OCI-LY1 (cell line): ENCODE results near the gene HDGFL3.

Experiments used
- H2AFZ ChIP-seq: fragments of 200-600 bp; sonication (generic), shearing (Covaris generic); 2 replicates; pipeline ENCODE4 v1.6.0; 2014; ENCODE audit warnings: antibody characterized with exemption, mild to moderate bottlenecking, low read length
- H3F3A ChIP-seq: fragments of 200-600 bp; sonication (generic), shearing (Covaris generic); 2 replicates; pipeline ENCODE4 v1.6.0; 2014; ENCODE audit warnings: mild to moderate bottlenecking, antibody characterized with exemption, low read length, moderate library complexity; ENCODE audit not compliant: insufficient read depth
- H3K27ac ChIP-seq: fragments of 200-600 bp; sonication (generic); 2 replicates; pipeline ENCODE4 v1.5.1; 2014; ENCODE audit warnings: low read length, mixed run types, mild to moderate bottlenecking, low read depth; ENCODE audit not compliant: poor library complexity, severe bottlenecking
- H3K27me3 ChIP-seq: fragments of 200-600 bp; sonication (generic); 2 replicates; pipeline ENCODE4 v1.6.0; 2014; ENCODE audit warnings: antibody characterized with exemption, mild to moderate bottlenecking, low read length, moderate library complexity; ENCODE audit not compliant: insufficient read depth
- H3K36me3 ChIP-seq: fragments of 200-600 bp; sonication (generic); 2 replicates; pipeline ENCODE4 v1.6.1; 2014; ENCODE audit warnings: mild to moderate bottlenecking, antibody characterized with exemption, low read length, moderate library complexity, mixed read lengths; ENCODE audit not compliant: insufficient read depth
- H3K4me1 ChIP-seq: fragments of 200-600 bp; sonication (generic); 2 replicates; pipeline ENCODE4 v1.5.1; 2014; ENCODE audit warnings: mild to moderate bottlenecking, low read length, moderate library complexity; ENCODE audit not compliant: insufficient read depth, severe bottlenecking
- H3K4me2 ChIP-seq: fragments of 200-600 bp; sonication (generic), shearing (Covaris generic); 2 replicates; pipeline ENCODE4 v1.6.1; 2014; ENCODE audit warnings: low read length
- H3K4me3 ChIP-seq: fragments of 200-600 bp; sonication (generic); 2 replicates; pipeline ENCODE4 v1.5.1; 2014; ENCODE audit warnings: low read length, low read depth, mild to moderate bottlenecking, mixed read lengths; ENCODE audit not compliant: poor library complexity, severe bottlenecking
- H3K79me2 ChIP-seq: fragments of 200-600 bp; shearing (Covaris generic); 2 replicates; pipeline ENCODE4 v1.6.1; 2016; ENCODE audit warnings: mixed run types, low read length, mixed read lengths; ENCODE audit not compliant: insufficient read depth
- H3K9ac ChIP-seq: fragments of 200-600 bp; sonication (generic), shearing (Covaris generic); 2 replicates; pipeline ENCODE4 v1.6.1; 2014; ENCODE audit warnings: mild to moderate bottlenecking, low read length, mixed read lengths
- H3K9me2 ChIP-seq: fragments of 200-600 bp; sonication (generic), shearing (Covaris generic); 2 replicates; pipeline ENCODE4 v1.6.1; 2014; ENCODE audit warnings: low read depth, mild to moderate bottlenecking, low read length, mixed read lengths
- H3K9me3 ChIP-seq: fragments of 200-600 bp; shearing (Covaris generic); 2 replicates; pipeline ENCODE4 v1.6.1; 2014; ENCODE audit warnings: low read length, mixed read lengths
- H4K20me1 ChIP-seq: fragments of 200-600 bp; sonication (generic), shearing (Covaris generic); 2 replicates; pipeline ENCODE4 v1.6.0; 2016; ENCODE audit warnings: mild to moderate bottlenecking, low read length; ENCODE audit not compliant: insufficient read depth
- EZH2 ChIP-seq: fragments of 200-600 bp; sonication (generic), shearing (Covaris generic); IDR thresholded peaks from 2 replicates; pipeline ENCODE4 v1.8.0; 2017; ENCODE audit warnings: borderline replicate concordance, mixed run types, mild to moderate bottlenecking, antibody characterized with exemption, low read length, moderate library complexity, mixed read lengths
- TF ChIP-seq, protein P1 (sequence below): fragments of 200-600 bp; sonication (generic), shearing (Covaris generic); IDR thresholded peaks from 2 replicates; pipeline ENCODE4 v1.5.1; 2017; ENCODE audit warnings: mild to moderate bottlenecking, antibody characterized with exemption, low read length, moderate library complexity, mixed read lengths

The HDGFL3 gene

DNA sequence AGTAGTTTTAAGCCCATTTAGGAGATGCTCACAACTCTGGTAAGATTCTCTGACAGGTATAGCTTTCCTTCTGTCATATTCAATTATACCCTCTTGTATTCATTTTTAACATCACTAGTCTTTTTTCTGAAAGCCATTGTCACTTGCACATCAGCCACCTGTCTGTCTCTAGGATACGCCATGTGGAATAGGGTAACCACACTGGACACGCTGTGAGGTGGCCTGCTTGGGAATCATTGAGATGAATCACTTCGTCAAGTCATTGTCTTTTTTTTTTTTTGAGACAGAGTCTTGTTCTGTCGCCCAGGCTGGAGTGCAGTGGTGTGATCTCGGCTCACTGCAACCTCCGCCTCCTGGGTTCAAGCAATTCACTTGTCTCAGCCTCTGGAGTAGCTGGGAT lies 92.8 kb downstream of the HDGFL3 start:
- TF ChIP-seq, protein P1, sequence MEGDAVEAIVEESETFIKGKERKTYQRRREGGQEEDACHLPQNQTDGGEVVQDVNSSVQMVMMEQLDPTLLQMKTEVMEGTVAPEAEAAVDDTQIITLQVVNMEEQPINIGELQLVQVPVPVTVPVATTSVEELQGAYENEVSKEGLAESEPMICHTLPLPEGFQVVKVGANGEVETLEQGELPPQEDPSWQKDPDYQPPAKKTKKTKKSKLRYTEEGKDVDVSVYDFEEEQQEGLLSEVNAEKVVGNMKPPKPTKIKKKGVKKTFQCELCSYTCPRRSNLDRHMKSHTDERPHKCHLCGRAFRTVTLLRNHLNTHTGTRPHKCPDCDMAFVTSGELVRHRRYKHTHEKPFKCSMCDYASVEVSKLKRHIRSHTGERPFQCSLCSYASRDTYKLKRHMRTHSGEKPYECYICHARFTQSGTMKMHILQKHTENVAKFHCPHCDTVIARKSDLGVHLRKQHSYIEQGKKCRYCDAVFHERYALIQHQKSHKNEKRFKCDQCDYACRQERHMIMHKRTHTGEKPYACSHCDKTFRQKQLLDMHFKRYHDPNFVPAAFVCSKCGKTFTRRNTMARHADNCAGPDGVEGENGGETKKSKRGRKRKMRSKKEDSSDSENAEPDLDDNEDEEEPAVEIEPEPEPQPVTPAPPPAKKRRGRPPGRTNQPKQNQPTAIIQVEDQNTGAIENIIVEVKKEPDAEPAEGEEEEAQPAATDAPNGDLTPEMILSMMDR: no peak
- no peak for TF ChIP-seq EZH2
- H3K36me3 ChIP-seq: no peaks in the 10 kb centered on the region
- H2AFZ ChIP-seq: no peak overlapping the region
- H3K79me2 ChIP-seq: no peaks in the 10 kb centered on the region
- no peak overlapping the region for H3K4me3 ChIP-seq
- H3K27ac ChIP-seq: no peak overlapping the region
- H4K20me1 ChIP-seq: no peaks in the 10 kb centered on the region
- no peak overlapping the region for H3K9ac ChIP-seq
- peaks cover 4% of the 10 kb centered on the region; the same call in 1 of the 2 replicates for H3K27me3 ChIP-seq
- no peaks in the 10 kb centered on the region for H3F3A ChIP-seq
- H3K4me1 ChIP-seq: no peaks in the 10 kb centered on the region
- H3K9me3 ChIP-seq: no peaks in the 10 kb centered on the region
- H3K4me2 ChIP-seq: no peak overlapping the region
- no peaks in the 10 kb centered on the region for H3K9me2 ChIP-seq

- TF ChIP-seq EZH2: no peak
- TF ChIP-seq, protein P1: no peak
- Histone ChIP-seq H3K4me1 (peaks cover under 1% of the 10 kb centered on the region), H3K27ac (no peak overlapping the region), H3K27me3 (peaks cover 4% of the 10 kb centered on the region; the same call in 1 of the 2 replicates), H3K4me2 (no peak overlapping the region), H3K4me3 (no peak overlapping the region), H3K36me3 (no peaks in the 10 kb centered on the region), H2AFZ (no peak overlapping the region), H3F3A (no peaks in the 10 kb centered on the region), H3K9ac (no peak overlapping the region), H3K9me2 (no peaks in the 10 kb centered on the region), H3K9me3 (no peaks in the 10 kb centered on the region), H3K79me2 (no peaks in the 10 kb centered on the region), H4K20me1 (no peaks in the 10 kb centered on the region)
These were observed 93.5 kb downstream of the HDGFL3 start for GRCh38 chr15:83113881-83114674.

- peaks cover 6% of the 10 kb centered on the region for H3K4me1 ChIP-seq
- H3K9me2 ChIP-seq: no peaks in the 10 kb centered on the region
- H3K4me2 ChIP-seq: no peak overlapping the region
- TF ChIP-seq, protein P1: no peak
- TF ChIP-seq EZH2: no peak
- H3F3A ChIP-seq: no peaks in the 10 kb centered on the region
- no peaks in the 10 kb centered on the region for H3K36me3 ChIP-seq
- H3K9me3 ChIP-seq: no peaks in the 10 kb centered on the region
- no peak overlapping the region for H3K4me3 ChIP-seq
- H4K20me1 ChIP-seq: no peaks in the 10 kb centered on the region
- H2AFZ ChIP-seq: no peak overlapping the region
- no peaks in the 10 kb centered on the region for H3K79me2 ChIP-seq
- H3K27ac ChIP-seq: no peak overlapping the region
- H3K27me3 ChIP-seq: peaks cover 4% of the 10 kb centered on the region; the same call in 1 of the 2 replicates
- no peak overlapping the region for H3K9ac ChIP-seq
These were observed 94.7 kb downstream of the HDGFL3 start for GRCh38 chr15:83112956-83113299.
